ENCODE measurements around the gene PIK3C2G.

Gene PIK3C2G

GRCh38 chr12:18375131-18375530 is 113.8 kb downstream of the PIK3C2G start:
- no peak for TF ChIP-seq CTCF (IDR thresholded peaks at IDR 0.05)

GRCh38 chr12:18375583-18375982 is 114.3 kb downstream of the PIK3C2G start:
- no peak for TF ChIP-seq CTCF (IDR thresholded peaks at IDR 0.05)

- TF ChIP-seq CTCF (IDR thresholded peaks at IDR 0.05) = no peak
Observed at GRCh38 chr12:18382236-18382885, 121.0 kb downstream of the PIK3C2G start.

GRCh38 chr12:18383203-18383602 is 121.9 kb downstream of the PIK3C2G start:
- TF ChIP-seq CTCF (IDR thresholded peaks at IDR 0.05) = no peak

- no peak for TF ChIP-seq CTCF (IDR thresholded peaks at IDR 0.05)
Observed at GRCh38 chr12:18387706-18388105, 126.4 kb downstream of the PIK3C2G start.

GRCh38 chr12:18389820-18390219 is 128.5 kb downstream of the PIK3C2G start:
- no peak for TF ChIP-seq CTCF (IDR thresholded peaks at IDR 0.05)

- TF ChIP-seq CTCF (IDR thresholded peaks at IDR 0.05) = no peak
Observed at GRCh38 chr12:18391151-18391550, 129.8 kb downstream of the PIK3C2G start.

GRCh38 chr12:18394742-18395141 is 133.4 kb downstream of the PIK3C2G start:
- TF ChIP-seq CTCF (IDR thresholded peaks at IDR 0.05) = no peak

Data from LNCAP (cell line).